HG03571 (cell line): Measurements from ENCODE around the gene ERMN.

Experiments used
- ATAC-seq: cut with Tn5 transposase; IDR thresholded peaks from one replicate; pipeline ENCODE4 v1.9.1; 2021; ENCODE audit not compliant: unreplicated experiment

Gene ERMN

DNA sequence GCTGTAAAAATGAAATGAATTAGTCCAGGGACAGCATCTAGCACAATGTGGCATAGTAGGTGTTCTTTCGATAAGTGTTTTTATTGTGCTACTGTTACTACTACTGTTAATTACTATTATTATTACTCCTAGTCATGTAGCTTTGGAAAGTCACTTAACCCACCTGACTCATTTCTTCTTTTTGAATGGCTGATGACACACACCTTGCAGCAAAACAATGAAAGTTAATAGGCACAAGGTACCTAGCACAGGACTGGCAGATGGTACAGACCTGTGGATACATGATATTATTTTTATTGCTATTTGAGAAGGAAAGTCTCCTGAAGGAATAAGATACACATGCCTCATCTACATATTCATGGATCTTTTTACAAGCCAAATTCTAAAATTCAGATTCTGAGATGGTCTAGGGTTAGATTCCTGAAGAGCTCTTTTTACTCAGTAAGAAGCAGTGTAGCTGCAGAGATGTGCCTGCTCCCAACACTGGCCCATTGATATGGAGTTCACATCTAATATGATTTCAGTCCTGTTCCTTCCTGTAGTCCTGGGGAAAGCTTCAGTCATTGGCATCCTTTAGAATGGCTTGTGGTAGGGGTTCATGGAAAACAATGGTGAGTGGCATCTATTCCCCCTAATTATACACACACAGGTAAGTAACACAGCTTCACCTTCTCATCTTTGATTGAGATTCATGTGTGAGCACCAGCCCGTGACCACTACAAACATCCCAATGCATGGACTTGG, 7.9 kb upstream of the ERMN start:
- no peak for ATAC-seq

DNA sequence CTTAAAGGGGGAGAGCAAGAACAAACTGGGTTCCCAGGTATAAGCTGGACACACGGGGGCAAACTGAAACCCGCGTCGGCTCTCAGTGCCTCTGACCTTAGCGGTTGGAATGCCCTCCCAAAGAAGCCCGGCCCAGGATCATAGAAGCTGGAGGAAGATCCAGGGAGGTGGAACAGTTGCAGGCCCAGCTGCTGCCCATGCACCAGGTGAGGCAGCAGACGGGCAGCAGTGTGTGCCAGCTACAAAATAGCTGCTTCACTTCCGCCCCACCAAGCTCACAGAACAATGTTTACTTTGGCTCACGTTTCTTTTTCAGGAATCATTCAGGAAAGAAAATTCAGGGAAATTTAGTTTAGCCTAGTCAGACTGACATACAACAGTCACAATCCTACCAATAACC, 3.9 kb upstream of the ERMN start:
- no peak for ATAC-seq

DNA sequence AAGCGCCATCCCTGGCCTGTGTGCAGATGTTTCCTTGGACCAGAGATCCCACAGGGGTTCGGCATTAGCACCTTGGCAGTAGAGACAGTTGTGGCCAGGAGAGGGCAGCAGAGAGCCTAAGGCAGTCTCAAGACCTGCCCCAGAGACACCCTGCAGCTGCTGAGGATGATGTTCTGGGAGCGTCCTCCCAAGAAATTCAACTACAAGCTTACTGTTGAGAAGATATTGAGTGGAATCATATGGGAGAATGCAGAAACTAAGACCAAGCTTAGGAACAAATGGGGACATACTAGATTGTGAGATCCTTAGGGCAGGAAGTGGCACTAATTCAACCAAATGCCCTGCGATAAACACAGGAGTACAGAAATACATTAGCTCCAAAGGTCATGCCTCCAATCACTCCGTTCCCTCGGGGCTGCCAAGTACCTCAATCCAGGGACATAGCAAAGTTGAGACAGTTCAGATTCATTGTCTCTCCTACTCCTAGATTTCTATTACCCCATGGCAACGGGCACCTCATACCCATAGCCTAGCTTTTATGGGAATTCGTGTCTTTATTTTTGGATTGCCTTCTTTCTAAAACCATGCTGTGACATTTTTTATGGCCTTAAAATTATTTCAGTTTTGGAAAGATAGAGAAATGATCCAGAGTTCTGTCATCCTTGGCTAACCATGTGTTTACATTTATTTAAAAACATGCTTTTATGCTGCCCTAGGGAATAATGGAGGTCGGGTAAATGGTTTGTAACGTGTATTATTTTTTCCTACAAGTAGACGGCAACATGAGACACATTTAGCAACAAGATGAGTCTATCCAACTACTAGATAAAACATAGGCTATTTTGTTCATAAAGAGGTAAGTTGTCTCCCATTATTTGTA, 2.2 kb upstream of the ERMN start:
- peak; percentile 96 for ATAC-seq

DNA sequence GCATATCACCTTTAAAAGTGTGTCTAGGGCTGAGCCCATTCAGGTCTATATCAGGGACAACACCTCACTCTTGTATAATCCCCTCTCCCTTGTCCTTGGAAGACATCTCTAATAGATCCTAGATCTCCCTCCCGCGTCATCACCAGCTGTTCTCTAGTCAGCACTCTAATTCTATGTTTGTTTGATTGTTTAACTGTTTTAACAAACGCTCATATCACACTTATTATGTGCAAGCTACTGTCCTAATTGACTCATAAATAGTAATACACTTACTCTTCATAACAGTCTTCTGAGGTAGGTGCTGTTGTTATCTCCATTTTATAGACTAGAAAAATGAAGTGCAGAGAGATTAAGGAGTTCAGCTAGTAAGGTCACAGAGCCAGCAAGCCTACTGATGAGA, 1.6 kb upstream of the ERMN start:
- peak; percentile 31 for ATAC-seq

DNA sequence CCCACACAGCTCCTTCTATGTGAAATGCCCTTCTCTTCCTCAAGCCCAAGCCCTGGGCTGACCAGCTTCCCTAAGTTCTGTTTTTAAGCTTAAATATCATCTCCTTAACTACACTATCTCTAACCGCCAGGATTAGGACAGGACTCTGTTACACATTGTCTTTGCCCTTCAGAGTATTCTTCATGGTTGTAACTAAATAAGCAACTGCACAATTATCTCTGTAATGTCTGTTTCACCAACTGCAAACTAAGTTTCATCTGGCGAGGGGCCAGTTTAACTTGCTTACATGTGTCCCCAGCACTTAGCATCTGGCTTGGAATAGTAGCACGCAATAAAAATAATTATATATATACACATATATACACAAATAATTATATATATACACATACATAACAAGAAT, 1.1 kb upstream of the ERMN start:
- no peak for ATAC-seq

DNA sequence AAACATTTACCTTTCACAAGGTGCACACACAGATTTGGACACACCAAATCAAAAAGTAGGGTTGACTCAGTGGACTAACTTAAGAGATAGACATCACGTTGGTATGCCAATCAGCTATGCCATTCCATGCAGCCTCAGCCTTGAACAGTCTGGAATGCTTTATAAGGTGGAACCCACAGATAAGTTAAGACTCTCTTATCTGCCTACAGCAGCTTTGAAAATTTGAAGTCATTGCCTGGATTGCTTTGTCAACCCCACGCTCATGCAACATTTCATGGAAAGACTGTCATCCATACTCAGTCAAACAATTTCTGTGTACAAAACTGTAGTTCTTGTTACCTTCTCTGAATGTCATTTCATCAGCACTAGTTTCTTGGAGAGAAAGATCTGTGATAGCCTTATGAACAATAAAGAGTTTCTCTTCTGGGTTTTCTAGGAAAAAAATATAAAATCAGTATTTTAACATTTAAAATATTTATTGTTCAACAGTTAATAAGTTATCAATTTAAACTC, 1.2 kb downstream of the ERMN start:
- ATAC-seq: no peak

DNA sequence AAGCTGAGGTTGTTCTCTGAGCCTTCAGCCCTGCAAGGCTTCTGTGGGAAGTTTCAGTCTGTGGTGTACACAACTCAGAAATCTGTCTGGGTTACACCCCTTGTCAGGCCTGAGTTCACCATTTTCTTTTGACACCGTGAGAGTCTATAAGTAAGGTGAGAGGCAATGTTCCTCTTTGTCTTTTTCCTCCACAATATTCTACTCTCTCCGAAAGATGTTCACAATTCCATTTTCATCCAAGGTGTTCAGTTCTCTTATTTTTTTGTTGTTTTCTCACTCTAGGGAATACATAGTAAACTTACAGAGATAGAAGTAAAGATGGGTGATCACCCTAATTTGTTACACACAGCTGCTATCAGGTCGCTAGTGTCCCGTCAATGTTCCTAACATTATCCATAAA, 3.2 kb downstream of the ERMN start:
- ATAC-seq: no peak

DNA sequence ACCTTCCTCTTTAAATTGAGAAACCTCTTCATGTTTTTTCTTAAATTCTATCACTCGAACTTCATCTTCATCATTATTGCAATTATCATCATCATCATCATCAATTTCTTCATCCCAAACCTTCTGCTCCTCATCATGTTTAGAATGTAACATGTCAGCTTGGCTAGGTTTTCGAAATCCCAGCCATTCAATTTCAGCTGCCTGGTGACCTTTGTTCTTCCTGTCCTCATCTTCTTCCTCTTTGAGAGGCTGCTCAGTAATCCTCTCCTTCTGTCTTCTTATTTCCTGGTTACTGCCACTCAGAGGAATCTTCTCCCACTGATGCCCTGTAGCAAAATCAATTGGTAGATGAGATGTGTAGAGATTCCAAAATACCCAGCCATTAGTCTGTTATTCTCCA, 4.2 kb downstream of the ERMN start:
- ATAC-seq: no peak

DNA sequence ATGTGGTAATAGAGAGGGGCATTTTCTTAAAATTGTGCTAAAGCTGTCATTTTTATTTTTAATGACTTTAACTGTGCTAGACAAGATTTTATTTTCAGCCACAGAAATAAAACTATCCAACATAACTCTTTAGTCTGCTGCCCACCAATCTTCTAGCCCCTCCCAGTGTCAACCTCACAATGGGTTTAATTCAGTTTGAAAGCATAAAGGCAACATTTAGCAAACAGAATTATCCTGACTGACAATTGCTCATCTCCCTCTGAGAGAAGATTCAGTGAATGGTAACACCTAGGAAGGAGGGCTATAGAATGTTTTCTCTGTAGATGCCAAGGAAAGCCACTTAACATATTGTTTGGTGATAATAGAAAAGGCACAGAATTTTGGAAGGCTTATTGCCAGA, 5.2 kb downstream of the ERMN start:
- ATAC-seq: no peak

DNA sequence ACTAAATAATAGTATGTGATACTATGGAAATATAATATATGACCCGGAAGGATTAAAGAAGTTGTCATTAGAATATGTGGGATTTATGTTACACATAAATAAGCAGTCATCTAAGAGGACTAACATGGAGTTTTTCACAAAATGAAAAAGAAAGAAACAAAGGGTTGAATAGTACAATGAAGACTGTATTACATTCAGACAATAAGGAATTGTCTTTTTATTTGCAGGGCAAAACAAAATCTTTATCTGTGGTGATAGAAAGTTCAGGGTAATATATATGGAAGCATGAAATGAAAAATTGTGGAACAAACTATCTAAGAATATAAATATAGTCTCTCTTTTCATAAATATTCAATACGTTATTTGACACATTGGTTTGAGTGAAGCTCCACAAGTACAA, 5.8 kb downstream of the ERMN start:
- ATAC-seq: no peak

DNA sequence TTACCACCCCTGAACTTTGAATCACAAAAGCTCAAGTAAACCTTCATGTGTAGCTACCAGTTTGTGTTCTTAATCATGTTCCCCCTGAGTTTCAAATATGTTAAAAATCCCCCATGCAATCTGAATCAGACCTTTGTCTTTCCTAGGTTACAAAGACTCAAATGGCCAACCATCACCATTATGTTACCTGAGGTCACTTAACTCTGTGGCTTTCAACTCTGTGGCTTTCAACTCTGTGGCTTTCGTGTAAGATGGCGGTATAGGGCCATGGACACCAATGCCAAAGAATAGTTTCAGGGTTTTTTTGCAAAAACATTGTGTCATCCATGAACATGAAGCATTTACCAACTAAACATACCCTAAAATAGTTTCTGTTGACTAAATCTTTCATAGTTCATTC, 6.7 kb downstream of the ERMN start:
- ATAC-seq: no peak

DNA sequence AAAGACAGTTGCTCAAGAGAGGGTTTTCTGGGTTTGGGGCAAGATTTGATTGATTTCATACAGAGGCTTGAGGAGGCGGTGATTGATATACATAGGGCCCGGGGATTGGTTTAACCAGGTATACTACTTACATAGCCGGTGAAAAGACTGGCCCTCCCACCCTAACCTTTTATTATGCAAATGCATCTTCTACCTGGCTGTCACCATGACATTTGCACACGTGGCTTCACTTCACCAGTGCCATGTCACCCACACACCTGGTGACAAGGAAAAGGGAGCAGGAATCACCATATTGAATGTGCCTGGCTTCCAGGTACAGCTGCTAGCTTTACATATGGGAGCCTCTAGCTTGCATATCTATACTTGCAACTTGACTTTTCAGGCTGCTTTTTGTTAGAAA, 9.7 kb downstream of the ERMN start:
- ATAC-seq: no peak

DNA sequence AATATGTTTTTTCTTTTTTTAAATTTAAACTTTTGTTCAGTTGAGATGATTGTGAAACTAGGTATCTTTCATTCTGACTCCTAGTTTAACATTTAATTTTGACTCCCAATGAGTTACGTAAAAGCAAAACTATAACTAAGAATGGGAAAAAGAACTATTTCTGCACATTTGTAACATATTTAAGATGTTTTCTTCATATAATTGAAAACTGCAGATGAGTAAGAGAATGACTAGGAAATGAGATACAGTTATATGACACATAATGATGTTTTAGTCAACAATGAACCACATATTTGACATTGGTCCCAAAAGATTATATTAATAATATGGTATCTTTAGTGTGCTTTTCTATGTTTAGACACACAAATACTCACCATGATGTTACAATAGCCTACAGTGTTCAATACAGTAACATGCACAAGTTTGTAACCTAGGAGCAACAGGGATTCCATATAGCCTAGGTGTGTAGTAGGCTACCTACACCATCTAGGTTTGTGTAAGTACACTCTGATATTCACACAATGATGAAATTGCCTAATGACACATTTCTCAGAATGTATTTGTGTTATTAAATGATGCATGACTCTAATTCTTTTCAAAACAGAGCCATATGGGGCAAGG, 12.6 kb downstream of the ERMN start:
- ATAC-seq: peak; percentile 77

DNA sequence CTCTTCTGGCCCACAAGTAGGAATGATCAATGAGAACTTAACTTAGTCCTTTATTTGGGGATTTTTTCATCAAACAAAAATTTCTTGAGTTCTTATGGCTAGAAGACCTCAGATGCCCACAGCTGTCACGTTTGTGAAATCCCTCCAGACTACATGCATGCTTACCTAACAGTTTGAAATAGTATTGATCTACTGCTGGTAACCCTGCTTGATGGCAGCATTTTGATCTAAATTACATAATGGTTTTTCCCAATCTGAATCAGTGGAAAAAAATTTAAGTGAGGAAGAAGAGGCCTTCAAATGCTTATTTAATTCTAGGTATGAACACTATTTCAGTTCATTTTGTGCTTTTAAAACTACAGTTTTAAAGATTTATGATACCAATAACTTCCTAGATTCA, 13.9 kb downstream of the ERMN start:
- no peak for ATAC-seq

DNA sequence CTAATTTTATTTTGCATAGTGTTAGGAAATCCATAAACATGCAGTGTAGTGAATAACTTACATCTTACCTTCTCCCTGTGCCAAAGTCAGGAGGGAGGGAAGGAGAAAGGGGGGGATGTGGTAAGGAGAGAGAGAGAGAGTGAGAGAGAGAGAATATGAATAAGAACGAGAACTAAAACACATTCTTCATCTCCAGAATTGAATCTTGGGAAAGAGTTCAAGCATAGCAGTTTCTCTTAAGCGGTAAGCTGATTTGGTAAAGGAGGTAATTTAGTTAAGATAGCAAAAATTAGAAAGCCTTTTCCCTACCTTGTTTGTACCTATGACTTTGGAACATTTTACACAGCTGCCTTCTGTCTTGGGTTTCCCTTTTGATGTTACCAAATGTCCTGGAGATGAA, 15.7 kb downstream of the ERMN start:
- ATAC-seq: no peak

DNA sequence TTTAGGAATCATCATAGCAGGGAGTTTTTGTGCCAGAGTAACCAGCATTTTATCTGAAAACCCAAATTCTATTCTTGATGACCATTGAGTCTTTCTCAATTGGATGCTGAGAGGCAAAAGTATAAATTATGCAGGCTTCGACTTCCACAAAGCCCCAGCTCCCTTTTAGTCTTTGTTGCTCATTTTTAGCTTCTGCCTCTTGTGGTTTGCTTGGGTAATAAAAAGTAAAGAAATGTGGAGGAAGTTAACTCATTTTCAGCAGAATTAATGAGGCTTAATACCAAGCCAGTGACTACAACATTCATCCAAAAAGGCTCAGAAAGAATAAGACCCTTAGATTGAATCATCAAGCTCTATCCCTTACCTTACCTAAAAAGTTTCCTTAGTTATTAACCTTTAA, 18.6 kb downstream of the ERMN start:
- ATAC-seq: no peak

DNA sequence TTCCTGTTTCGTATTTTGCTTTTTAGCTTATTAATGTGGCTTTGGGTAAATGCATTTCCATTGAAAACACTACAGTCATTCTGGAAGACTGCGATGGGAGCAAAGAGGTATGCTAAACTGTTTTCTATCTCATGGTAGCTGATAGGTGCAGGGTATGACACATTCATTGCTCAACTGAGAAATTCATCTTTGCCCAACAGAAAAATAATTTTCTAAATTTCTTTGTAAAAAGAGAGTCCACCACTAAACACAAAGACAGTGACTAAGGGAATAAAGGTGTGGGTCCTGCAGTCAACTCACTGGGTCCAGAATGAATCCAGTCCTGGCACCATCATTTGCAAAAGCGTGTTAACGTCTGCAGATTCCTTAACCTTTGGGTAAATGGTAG, 19.9 kb downstream of the ERMN start:
- ATAC-seq: no peak

DNA sequence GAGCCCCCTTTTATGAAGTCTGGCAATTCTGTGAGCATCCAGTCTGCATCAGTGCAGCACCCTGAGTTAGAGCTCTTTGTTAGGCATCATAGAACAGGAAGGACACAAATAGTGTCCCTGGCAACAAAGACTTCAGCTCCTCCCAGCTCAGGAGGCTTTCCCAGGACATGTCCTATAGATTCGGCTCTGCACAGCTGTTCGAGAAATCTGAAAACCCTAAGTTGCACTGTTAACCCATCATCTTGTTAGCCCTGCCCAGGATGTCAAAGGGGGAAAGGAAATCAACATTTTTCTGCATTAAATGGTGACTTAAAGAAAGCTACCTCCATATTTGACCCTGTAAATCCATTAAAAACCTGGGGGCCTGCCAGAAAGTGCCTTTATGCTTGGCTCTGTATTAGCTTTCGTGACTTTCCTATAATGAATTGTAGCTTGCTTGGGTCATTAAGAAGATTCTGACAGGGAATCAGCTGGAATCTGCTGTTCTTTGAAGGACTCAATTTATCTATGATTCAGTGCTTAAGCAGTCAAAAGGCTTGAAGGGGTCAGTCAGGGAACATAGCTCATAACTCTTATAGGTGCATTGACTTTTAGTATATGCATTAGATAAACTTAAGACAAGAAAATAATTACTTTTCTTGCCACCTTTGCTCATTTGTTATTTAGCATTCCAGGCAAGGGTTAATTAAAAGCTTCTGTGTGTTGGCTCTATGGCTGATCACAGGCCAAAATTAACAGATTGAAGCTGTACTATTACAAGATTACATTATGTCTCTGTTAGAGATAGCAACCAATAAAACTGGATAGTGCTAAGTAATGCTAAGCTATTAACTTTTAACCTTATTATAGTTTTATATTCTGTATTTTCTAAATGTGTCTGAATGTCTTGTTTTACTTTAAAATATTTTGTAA, 20.6 kb downstream of the ERMN start:
- ATAC-seq: no peak

DNA sequence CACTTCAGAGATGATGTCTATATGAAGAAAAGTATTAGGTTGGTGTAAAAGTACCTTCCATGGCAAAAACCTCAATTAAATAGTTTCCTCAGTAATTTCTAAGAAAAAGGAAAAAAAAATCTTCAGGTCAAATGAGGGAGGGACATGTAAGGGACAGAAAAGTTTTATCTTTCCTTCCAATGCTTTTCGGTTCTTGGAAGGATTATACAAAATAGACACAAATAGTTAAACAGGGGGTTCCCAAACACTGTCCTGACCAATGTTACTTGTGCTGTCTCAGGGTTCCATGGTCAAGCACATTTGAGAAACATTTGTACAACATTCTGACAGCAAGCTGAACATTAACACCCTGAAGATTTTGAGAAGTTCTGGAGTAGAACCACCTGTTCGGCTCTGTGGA, 22.0 kb downstream of the ERMN start:
- ATAC-seq: no peak

DNA sequence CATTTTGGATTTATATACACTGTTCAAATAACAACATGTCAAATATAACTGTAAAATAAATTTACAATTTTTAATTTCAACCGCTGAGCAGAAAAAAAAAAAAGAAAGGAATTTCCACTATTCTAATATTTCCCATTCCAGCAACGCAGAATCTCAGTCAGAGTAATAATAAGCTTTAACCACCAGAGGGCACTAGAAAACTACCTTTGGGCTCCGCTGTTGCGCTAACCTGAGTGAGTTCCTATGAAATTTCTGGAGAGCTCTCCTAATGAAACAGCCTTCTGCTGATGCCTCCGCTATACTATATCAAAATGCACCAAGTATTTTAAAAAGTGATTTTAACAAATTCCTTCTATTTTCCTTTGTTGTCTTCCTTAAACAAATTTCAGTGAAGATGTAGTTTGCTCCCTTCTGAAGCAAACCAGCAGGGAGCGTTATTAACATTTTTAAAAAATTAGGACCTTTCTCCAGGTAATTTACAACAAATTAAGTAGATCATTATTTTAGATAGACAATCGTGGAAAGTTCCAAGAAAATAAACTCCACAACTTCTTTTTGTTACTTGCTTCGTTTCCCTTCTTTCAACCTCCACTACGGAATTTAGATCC, 23.0 kb downstream of the ERMN start:
- peak; percentile 57 for ATAC-seq
